Retinal pigment epithelial cell (primary cell): ENCODE data around the gene POLD4.
"Not testable (repeated sequence)": the region's sequence is repeated elsewhere in the genome, so short reads cannot be mapped to it uniquely, and the experiment has no call there.

Experiments
- DNase-seq: peaks from one replicate; pipeline ENCODE4 v3.0.0-alpha.2; 2010; ENCODE audit warnings: low read depth
- H3K4me3 ChIP-seq: 2 replicates; pipeline ENCODE4 v1.5.1; 2011; ENCODE audit warnings: mild to moderate bottlenecking, low read length, control low read depth, moderate library complexity
- TF ChIP-seq, protein P1 (sequence below): conservative IDR thresholded peaks from 2 replicates; pipeline ENCODE4 v1.5.1; 2011; ENCODE audit warnings: low read depth, low read length, control low read depth, inconsistent platforms

The POLD4 gene

GRCh38 chr11:67323526-67323925, 29.8 kb downstream of the POLD4 start:
- no peak overlapping the region for H3K4me3 ChIP-seq
- TF ChIP-seq, protein P1, sequence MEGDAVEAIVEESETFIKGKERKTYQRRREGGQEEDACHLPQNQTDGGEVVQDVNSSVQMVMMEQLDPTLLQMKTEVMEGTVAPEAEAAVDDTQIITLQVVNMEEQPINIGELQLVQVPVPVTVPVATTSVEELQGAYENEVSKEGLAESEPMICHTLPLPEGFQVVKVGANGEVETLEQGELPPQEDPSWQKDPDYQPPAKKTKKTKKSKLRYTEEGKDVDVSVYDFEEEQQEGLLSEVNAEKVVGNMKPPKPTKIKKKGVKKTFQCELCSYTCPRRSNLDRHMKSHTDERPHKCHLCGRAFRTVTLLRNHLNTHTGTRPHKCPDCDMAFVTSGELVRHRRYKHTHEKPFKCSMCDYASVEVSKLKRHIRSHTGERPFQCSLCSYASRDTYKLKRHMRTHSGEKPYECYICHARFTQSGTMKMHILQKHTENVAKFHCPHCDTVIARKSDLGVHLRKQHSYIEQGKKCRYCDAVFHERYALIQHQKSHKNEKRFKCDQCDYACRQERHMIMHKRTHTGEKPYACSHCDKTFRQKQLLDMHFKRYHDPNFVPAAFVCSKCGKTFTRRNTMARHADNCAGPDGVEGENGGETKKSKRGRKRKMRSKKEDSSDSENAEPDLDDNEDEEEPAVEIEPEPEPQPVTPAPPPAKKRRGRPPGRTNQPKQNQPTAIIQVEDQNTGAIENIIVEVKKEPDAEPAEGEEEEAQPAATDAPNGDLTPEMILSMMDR, result no peak
- DNase-seq, result no peak

DNA sequence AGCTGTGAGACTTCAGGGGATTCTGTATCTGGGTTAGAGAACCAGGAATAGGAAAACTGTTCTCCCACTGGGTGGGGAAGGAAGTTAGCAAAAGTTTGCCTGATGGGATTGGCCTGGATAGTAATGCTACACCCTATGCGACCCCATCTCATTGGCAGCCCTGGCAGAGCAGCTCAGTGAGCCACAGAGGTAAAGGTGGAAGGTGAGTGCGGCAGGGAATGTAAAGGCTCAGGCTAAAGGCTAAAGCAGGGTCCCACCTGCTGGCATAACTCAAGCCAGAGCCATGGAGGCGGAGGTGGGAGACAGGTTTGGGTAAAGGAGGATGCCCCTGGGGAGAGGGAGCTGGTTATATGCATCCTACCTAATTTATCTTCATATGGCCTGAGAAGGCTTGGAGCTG, 31.3 kb downstream of the POLD4 start:
- DNase-seq, result no peak
- H3K4me3 ChIP-seq, result no peak overlapping the region
- TF ChIP-seq, protein P1, result no peak

GRCh38 chr11:67321313-67321871, 32.0 kb downstream of the POLD4 start:
- DNase-seq, result no peak
- TF ChIP-seq, protein P1, result no peak

GRCh38 chr11:67320691-67321090, 32.7 kb downstream of the POLD4 start:
- TF ChIP-seq, protein P1, result no peak
- H3K4me3 ChIP-seq, result no peak overlapping the region
- no peak for DNase-seq

More at GRCh38 chr11:67321313-67321871, 32.0 kb downstream of the POLD4 start:
- no peak overlapping the region for H3K4me3 ChIP-seq

- no peak for DNase-seq
- TF ChIP-seq, protein P1, result no peak
- H3K4me3 ChIP-seq, result no peak overlapping the region
These were observed 33.3 kb downstream of the POLD4 start for GRCh38 chr11:67320011-67320410.

DNA sequence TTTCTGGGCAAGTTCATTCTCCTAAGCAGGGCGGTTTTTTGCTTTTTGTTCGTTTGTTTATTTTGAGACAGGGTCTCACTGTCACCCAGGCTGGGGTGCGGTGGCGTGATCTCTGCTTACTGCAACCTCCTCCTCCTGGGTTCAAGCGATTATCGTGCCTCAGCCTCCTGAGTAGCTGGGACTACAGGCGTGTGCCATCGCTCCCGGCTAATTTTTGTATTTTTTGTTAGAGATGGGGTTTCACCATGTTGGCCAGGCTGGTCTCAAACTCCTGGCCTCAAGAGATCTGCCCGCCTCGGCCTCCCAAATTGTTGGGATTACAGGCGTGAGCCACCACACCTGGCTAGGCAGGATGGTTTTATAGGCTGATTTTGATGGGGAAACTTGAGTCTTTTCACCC, 34.5 kb downstream of the POLD4 start:
- DNase-seq, H3K4me3 ChIP-seq: not testable (repeated sequence)

- peak overlapping the region; percentile 81 for H3K4me3 ChIP-seq
- TF ChIP-seq, protein P1, result no peak
- DNase-seq, result no peak
These were observed 35.3 kb downstream of the POLD4 start for GRCh38 chr11:67317888-67318555.
